CD4-positive, alpha-beta T cell (primary cell): ENCODE results near the gene DISP2. TPM values are rescaled to one million over a fixed set of nuclear protein-coding genes. Genes with fewer than 3 reads are reported as not detected.

Experiments used
- ATAC-seq: fragments of 200-7000 bp; cut with Tn5 transposase; one replicate; pipeline ENCODE4 v1.10.0; 2022; ENCODE audit warnings: mild to moderate bottlenecking; ENCODE audit not compliant: poor library complexity
- CTCF ChIA-PET: fragments of 350-600 bp; sonication (Branson Sonifier 250); formaldehyde crosslinking; loops from one replicate; lab custom pipeline; 2021; ENCODE audit warnings: antibody characterized with exemption, inconsistent platforms; lab: Charles Lee
- POLR2A ChIA-PET: fragments of 350-600 bp; sonication (Branson Sonifier 250); formaldehyde crosslinking; loops from one replicate; lab custom pipeline; 2021; ENCODE audit warnings: antibody characterized with exemption, inconsistent platforms; lab: Charles Lee
- DNase-seq, 14 experiments: peaks; one replicate each; pipeline ENCODE4 v3.0.0-alpha.2; 2013 to 2020; ENCODE audit warnings: mixed read lengths in 2 of 14
- H3K27ac ChIP-seq, 2 donors: one replicate each; pipeline versions ENCODE4 v1.5.1 to v1.7.0; 2013; ENCODE audit warnings: low read length in 2 of 2, low read depth in 1 of 2, mild to moderate bottlenecking in 1 of 2
- H3K27me3 ChIP-seq, 2 experiments: 1 replicate in 1 of 2; 2 replicates in 1 of 2; pipeline versions ENCODE4 v1.6.1 to v1.7.0; 2013; ENCODE audit warnings: low read length in 2 of 2, control low read depth in 1 of 2, mild to moderate bottlenecking in 1 of 2, moderate library complexity in 1 of 2; ENCODE audit not compliant: insufficient read depth in 2 of 2, control insufficient read depth in 1 of 2
- H3K36me3 ChIP-seq: one replicate; pipeline ENCODE4 v1.6.1; 2013; ENCODE audit warnings: low read length, control low read depth; ENCODE audit not compliant: insufficient read depth
- H3K4me1 ChIP-seq: one replicate; pipeline ENCODE4 v1.6.1; 2013; ENCODE audit warnings: low read length, control low read depth; ENCODE audit not compliant: insufficient read depth
- H3K4me3 ChIP-seq: one replicate; pipeline ENCODE4 v1.5.1; 2013; ENCODE audit warnings: mild to moderate bottlenecking, low read length, moderate library complexity
- H3K9me3 ChIP-seq, 2 experiments: 1 replicate in 1 of 2; 2 replicates in 1 of 2; pipeline versions ENCODE4 v1.6.1 to v1.7.0; 2013; ENCODE audit warnings: low read length in 2 of 2, mild to moderate bottlenecking in 2 of 2, control low read depth in 1 of 2, moderate library complexity in 1 of 2; ENCODE audit not compliant: control insufficient read depth in 1 of 2, insufficient read depth in 1 of 2
- H3K27ac Mint-ChIP-seq: one replicate; pipeline ENCODE4 v1.8.0; 2020; ENCODE audit warnings: mixed read lengths
- H3K27me3 Mint-ChIP-seq: one replicate; pipeline ENCODE4 v1.8.0; 2021; ENCODE audit warnings: mixed read lengths
- H3K36me3 Mint-ChIP-seq: one replicate; pipeline ENCODE4 v1.8.0; 2021; ENCODE audit warnings: low read depth, mixed read lengths
- H3K4me1 Mint-ChIP-seq: one replicate; pipeline ENCODE4 v1.8.0; 2021; ENCODE audit warnings: low read depth, mixed read lengths
- H3K4me3 Mint-ChIP-seq: one replicate; pipeline ENCODE4 v1.8.0; 2020; ENCODE audit warnings: mild to moderate bottlenecking, mixed read lengths
- H3K9me3 Mint-ChIP-seq: one replicate; pipeline ENCODE4 v1.8.0; 2020; ENCODE audit warnings: mixed read lengths
- intact Hi-C, 2 experiments: fragments of 100-400 bp; cut with DNase I in 1 of 2; cut with micrococcal nuclease in 1 of 2; formaldehyde crosslinking; loops; one replicate each; pipeline versions ENCODE4 v1.15.1 to v1.9.0; 2023 to 2025; cut with DNase I, micrococcal nuclease
- total RNA-seq, 174 experiments: library from RNA in 2 of 174; stranded (reverse) in 2 of 174; gene quantifications; one replicate each; pipeline ENCODE4 v1.2.3 and lab custom pipeline; 2021 to 2026
- TF ChIP-seq, protein P1 (sequence below): fragments of 200-600 bp; IDR thresholded peaks from one replicate; pipeline ENCODE4 v1.8.0; 2022; ENCODE audit warnings: antibody characterized with exemption, mild to moderate bottlenecking

Gene DISP2
- total RNA-seq, 2 experiments from 2014 or later: 0.03 to 0.06 TPM

DNA sequence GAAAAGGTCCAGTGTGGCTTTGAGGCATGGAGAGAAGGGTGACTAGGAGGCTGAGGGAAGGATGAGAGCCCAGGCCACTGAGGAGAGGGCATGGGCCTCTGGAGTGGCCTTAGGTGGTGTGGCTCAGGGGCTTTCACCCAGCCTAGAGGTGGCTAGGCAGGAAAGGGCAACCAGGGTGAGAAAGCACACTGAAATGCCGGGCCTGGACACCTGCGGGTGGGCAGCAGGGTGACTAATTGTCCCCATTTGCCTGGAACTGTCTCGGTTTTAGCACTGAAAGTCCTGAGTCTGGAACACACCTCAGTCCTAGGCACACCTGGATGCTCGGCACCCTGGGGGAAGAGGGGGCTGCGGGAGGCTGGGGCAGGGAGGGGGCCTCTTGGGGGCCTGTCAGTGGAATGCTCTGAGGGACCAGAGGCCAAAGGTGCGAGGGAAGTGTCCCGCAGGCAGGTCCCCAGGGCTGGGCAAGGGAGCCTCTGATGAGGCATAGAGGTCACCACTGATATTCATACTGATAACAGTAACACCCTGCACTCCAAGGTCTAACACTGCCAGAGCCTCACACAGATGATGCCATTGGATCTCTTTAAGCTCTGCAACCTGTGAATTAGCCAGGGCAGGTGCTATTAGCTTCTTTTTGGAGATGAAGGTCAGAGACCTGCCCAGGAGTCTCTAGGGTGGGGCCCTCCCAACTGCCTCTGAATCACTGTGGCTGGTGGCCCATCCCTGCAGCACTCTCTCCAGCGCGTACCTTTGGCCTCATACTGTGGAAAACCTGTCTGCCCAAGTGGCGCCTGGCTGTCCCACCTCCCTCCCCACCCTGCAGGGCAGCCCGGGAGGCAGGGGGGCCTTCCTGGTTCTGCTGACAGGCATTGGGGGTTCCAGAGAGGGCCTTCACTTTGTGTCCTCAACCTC, 10.2 kb upstream of the DISP2 start:
- no peaks in the 10 kb centered on the region for H3K27me3 ChIP-seq
- H3K36me3 Mint-ChIP-seq: no peaks in the 10 kb centered on the region

DNA sequence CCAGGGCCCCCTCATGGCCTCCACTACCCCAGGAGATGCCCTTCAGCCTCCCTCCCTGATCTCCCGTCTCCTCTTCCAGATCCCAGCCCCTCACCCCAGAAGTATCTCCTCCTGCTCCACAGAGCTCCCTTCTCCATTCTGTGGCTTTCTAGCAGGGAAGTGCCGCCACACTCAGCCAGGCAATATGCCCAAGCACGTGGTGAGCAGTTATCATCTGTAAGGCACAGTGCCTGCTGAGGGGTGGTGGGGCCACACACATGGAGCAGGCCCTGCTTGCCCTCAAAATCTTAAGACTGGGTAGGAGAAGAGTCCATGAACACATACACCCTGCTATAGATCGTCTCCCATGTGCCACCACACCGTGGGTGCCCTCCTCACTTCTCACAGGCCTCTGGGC, 9.5 kb upstream of the DISP2 start:
- Histone ChIP-seq H3K36me3 (no peaks in the 10 kb centered on the region), H3K4me1 (peaks cover 11% of the 10 kb centered on the region), H3K9me3 (no peaks in the 10 kb centered on the region), H3K27me3 (no peaks in the 10 kb centered on the region), H3K27ac (no peak overlapping the region), H3K4me3 (no peak overlapping the region)
- no peaks in the 10 kb centered on the region for H3K9me3 Mint-ChIP-seq
- no peaks in the 10 kb centered on the region for H3K36me3 Mint-ChIP-seq
- no peak for DNase-seq
- TF ChIP-seq, protein P1, sequence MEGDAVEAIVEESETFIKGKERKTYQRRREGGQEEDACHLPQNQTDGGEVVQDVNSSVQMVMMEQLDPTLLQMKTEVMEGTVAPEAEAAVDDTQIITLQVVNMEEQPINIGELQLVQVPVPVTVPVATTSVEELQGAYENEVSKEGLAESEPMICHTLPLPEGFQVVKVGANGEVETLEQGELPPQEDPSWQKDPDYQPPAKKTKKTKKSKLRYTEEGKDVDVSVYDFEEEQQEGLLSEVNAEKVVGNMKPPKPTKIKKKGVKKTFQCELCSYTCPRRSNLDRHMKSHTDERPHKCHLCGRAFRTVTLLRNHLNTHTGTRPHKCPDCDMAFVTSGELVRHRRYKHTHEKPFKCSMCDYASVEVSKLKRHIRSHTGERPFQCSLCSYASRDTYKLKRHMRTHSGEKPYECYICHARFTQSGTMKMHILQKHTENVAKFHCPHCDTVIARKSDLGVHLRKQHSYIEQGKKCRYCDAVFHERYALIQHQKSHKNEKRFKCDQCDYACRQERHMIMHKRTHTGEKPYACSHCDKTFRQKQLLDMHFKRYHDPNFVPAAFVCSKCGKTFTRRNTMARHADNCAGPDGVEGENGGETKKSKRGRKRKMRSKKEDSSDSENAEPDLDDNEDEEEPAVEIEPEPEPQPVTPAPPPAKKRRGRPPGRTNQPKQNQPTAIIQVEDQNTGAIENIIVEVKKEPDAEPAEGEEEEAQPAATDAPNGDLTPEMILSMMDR: no peak
- ChIA-PET POLR2A (no interaction called here), CTCF (no interaction called here)
- H3K4me3 Mint-ChIP-seq: no peak overlapping the region
- H3K4me1 Mint-ChIP-seq: no peaks in the 10 kb centered on the region
- intact Hi-C loops: no loop called here
- no peaks in the 10 kb centered on the region for H3K27me3 Mint-ChIP-seq
- no peak overlapping the region for H3K27ac Mint-ChIP-seq
- ATAC-seq: no peak

More for the DNA sequence above, 10.2 kb upstream of the DISP2 start:
- no peak for DNase-seq
- Mint-ChIP-seq H3K4me3 (no peak overlapping the region), H3K27ac (no peak overlapping the region), H3K4me1 (no peaks in the 10 kb centered on the region), H3K9me3 (no peaks in the 10 kb centered on the region), H3K27me3 (no peaks in the 10 kb centered on the region)
- ATAC-seq: no peak
- intact Hi-C loops: no loop called here
- Histone ChIP-seq H3K4me3 (no peak overlapping the region), H3K4me1 (peaks cover 11% of the 10 kb centered on the region), H3K27ac (no peak overlapping the region), H3K36me3 (no peaks in the 10 kb centered on the region), H3K9me3 (no peaks in the 10 kb centered on the region)
- ChIA-PET CTCF (no interaction called here), POLR2A (no interaction called here)
- TF ChIP-seq, protein P1: no peak

DNA sequence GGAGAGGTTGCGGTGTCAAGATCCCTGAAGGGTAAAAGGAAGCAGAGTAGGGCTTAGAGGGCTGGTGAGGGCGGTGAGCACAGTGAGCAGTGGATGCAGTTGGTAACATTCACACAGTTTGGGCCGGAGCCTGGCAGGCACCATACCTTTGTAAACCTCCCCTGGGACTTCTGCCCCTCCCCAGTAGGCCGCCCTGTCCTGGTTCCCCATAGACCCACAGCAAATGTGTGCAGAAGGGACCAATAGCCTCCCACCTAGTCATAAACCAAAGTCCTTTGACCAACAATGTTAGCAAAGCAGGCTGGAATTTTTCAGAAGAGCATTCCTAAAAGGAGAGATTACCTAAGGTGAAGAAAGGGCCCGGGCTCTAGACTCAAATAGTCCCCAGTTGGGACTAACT, 8.9 kb upstream of the DISP2 start:
- no peaks in the 10 kb centered on the region for H3K4me1 Mint-ChIP-seq
- H3K27ac Mint-ChIP-seq: no peak overlapping the region

More for the DNA sequence above, 8.9 kb upstream of the DISP2 start:
- Mint-ChIP-seq H3K36me3 (no peaks in the 10 kb centered on the region), H3K4me3 (no peak overlapping the region), H3K27me3 (no peaks in the 10 kb centered on the region), H3K9me3 (no peaks in the 10 kb centered on the region)
- TF ChIP-seq, protein P1: no peak
- H3K27ac ChIP-seq: no peak overlapping the region
- ChIA-PET CTCF (no interaction called here), POLR2A (no interaction called here)
- H3K36me3 ChIP-seq: no peaks in the 10 kb centered on the region
- no peaks in the 10 kb centered on the region for H3K27me3 ChIP-seq
- DNase-seq (no peak), ATAC-seq (no peak)
- H3K4me3 ChIP-seq: no peak overlapping the region
- H3K9me3 ChIP-seq: no peaks in the 10 kb centered on the region
- peaks cover 9% of the 10 kb centered on the region for H3K4me1 ChIP-seq
- intact Hi-C loops: no loop called here
